HEK293T (cell line): ENCODE measurements around the gene CTNNA2.
"Not testable (repeated sequence)": the region's sequence is repeated elsewhere in the genome, so short reads cannot be mapped to it uniquely, and the experiment has no call there.

Source experiments
- CTCF ChIA-PET: fragments of 350-600 bp; formaldehyde crosslinking; extraction: SDS; loops from one replicate; lab custom pipeline; 2021; ENCODE audit warnings: antibody characterized with exemption, inconsistent platforms; lab: Yijun Ruan, JAX
- POLR2A ChIA-PET: fragments of 350-600 bp; formaldehyde crosslinking; extraction: SDS; loops from one replicate; lab custom pipeline; 2020; ENCODE audit warnings: antibody characterized with exemption, inconsistent platforms; lab: Yijun Ruan, JAX
- DNase-seq: peaks from one replicate; pipeline ENCODE4 v3.0.0; 2012; ENCODE audit warnings: mixed read lengths; ENCODE audit errors: extremely low spot score
- ARNT ChIP-seq: fragments of 450-650 bp; IDR thresholded peaks from 2 replicates; pipeline ENCODE4 v1.6.1; 2017; ENCODE audit warnings: mild to moderate bottlenecking
- BHLHE40 ChIP-seq: fragments of 450-650 bp; IDR thresholded peaks from 2 replicates; pipeline ENCODE4 v1.6.1; 2016; ENCODE audit warnings: mild to moderate bottlenecking, moderate library complexity, borderline replicate concordance
- CTBP1 ChIP-seq: fragments of 450-650 bp; IDR thresholded peaks from 2 replicates; pipeline ENCODE4 v1.6.1; 2016; ENCODE audit warnings: borderline replicate concordance
- ELF4 ChIP-seq: fragments of 450-650 bp; IDR thresholded peaks from 2 replicates; pipeline ENCODE4 v1.6.1; 2017; ENCODE audit warnings: antibody characterized with exemption
- FOXA1 ChIP-seq: fragments of 450-650 bp; IDR thresholded peaks from 2 replicates; pipeline ENCODE4 v1.6.1; 2016; ENCODE audit warnings: mild to moderate bottlenecking
- FOXK2 ChIP-seq: fragments of 450-650 bp; IDR thresholded peaks from 2 replicates; pipeline ENCODE4 v1.6.1; 2016; ENCODE audit warnings: mild to moderate bottlenecking
- FOXM1 ChIP-seq: fragments of 450-650 bp; IDR thresholded peaks from 2 replicates; pipeline ENCODE4 v1.6.1; 2017; ENCODE audit warnings: mild to moderate bottlenecking, borderline replicate concordance
- HDGF ChIP-seq: fragments of 450-650 bp; IDR thresholded peaks from 2 replicates; pipeline ENCODE4 v1.6.1; 2017; ENCODE audit warnings: antibody characterized with exemption, borderline replicate concordance
- L3MBTL2 ChIP-seq: fragments of 450-650 bp; conservative IDR thresholded peaks from 2 replicates; pipeline ENCODE4 v1.6.1; 2016; ENCODE audit warnings: mild to moderate bottlenecking
- LEF1 ChIP-seq: fragments of 450-650 bp; IDR thresholded peaks from 2 replicates; pipeline ENCODE4 v1.6.1; 2017; ENCODE audit warnings: mild to moderate bottlenecking, borderline replicate concordance
- NFRKB ChIP-seq: fragments of 450-650 bp; IDR thresholded peaks from 2 replicates; pipeline ENCODE4 v1.6.1; 2016; ENCODE audit warnings: mild to moderate bottlenecking, moderate library complexity
- PKNOX1 ChIP-seq: fragments of 450-650 bp; IDR thresholded peaks from 2 replicates; pipeline ENCODE4 v1.6.1; 2016
- SP1 ChIP-seq: fragments of 450-650 bp; IDR thresholded peaks from 2 replicates; pipeline ENCODE4 v1.6.1; 2017
- SUZ12 ChIP-seq: fragments of 450-650 bp; IDR thresholded peaks from 2 replicates; pipeline ENCODE4 v1.6.1; 2016; ENCODE audit warnings: mild to moderate bottlenecking
- TARDBP ChIP-seq: fragments of 450-650 bp; IDR thresholded peaks from 2 replicates; pipeline ENCODE4 v1.6.1; 2016
- ZNF384 ChIP-seq: fragments of 450-650 bp; IDR thresholded peaks from 2 replicates; pipeline ENCODE4 v1.6.1; 2016

CTNNA2 gene

GRCh38 chr2:80193566-80193965 is 680.7 kb downstream of the CTNNA2 start:
- ChIA-PET POLR2A (no interaction called here), CTCF (interaction anchor here (0.6 kb wide), 2 partner anchors 27 to 52 kb away, joined by 3 to 7 read pairs; no protein-coding TSS in a partner anchor)
- no peak for DNase-seq
- TF ChIP-seq LEF1: no peak
- no peak for TF ChIP-seq BHLHE40
- no peak for TF ChIP-seq NFRKB
- TF ChIP-seq ARNT: no peak
- TF ChIP-seq HDGF: no peak
- TF ChIP-seq SUZ12: no peak
- TF ChIP-seq ELF4: no peak
- TF ChIP-seq CTBP1: no peak
- TF ChIP-seq L3MBTL2: no peak
- no peak for TF ChIP-seq FOXA1
- no peak for TF ChIP-seq FOXM1
- no peak for TF ChIP-seq FOXK2
- no peak for TF ChIP-seq TARDBP
- TF ChIP-seq PKNOX1: no peak
- no peak for TF ChIP-seq ZNF384
- no peak for TF ChIP-seq SP1

GRCh38 chr2:80195034-80195433 is 682.2 kb downstream of the CTNNA2 start:
- POLR2A ChIA-PET: no interaction called here
- CTCF ChIA-PET: no interaction called here

GRCh38 chr2:80198042-80198441 is 685.2 kb downstream of the CTNNA2 start:
- POLR2A ChIA-PET: no interaction called here
- no peak for DNase-seq
- CTCF ChIA-PET: no interaction called here
- TF ChIP-seq PKNOX1: no peak
- TF ChIP-seq ZNF384: no peak
- TF ChIP-seq NFRKB: no peak
- no peak for TF ChIP-seq LEF1
- TF ChIP-seq FOXA1: no peak
- TF ChIP-seq FOXK2: no peak
- no peak for TF ChIP-seq HDGF
- no peak for TF ChIP-seq TARDBP
- no peak for TF ChIP-seq BHLHE40
- no peak for TF ChIP-seq FOXM1
- TF ChIP-seq SUZ12: no peak

More at GRCh38 chr2:80195034-80195433, 682.2 kb downstream of the CTNNA2 start:
- TF ChIP-seq ELF4: no peak
- no peak for TF ChIP-seq ARNT
- no peak for TF ChIP-seq FOXM1
- TF ChIP-seq SUZ12: no peak
- no peak for DNase-seq

GRCh38 chr2:80199504-80199903 is 686.7 kb downstream of the CTNNA2 start:
- CTCF ChIA-PET: no interaction called here
- POLR2A ChIA-PET: no interaction called here

GRCh38 chr2:80203929-80204328 is 691.1 kb downstream of the CTNNA2 start:
- DNase-seq, POLR2A ChIA-PET, CTCF ChIA-PET: not testable (repeated sequence)

More at GRCh38 chr2:80199504-80199903, 686.7 kb downstream of the CTNNA2 start:
- TF ChIP-seq NFRKB (no peak), PKNOX1 (no peak), LEF1 (no peak), CTBP1 (no peak), ELF4 (no peak), L3MBTL2 (no peak), FOXM1 (no peak), FOXK2 (no peak), ZNF384 (no peak), FOXA1 (no peak), SUZ12 (no peak), ARNT (no peak), HDGF (no peak), SP1 (no peak), TARDBP (no peak), BHLHE40 (no peak)
- no peak for DNase-seq

- ChIA-PET CTCF (no interaction called here), POLR2A (no interaction called here)
- TF ChIP-seq ZNF384 (no peak), NFRKB (no peak), ARNT (no peak), BHLHE40 (no peak), CTBP1 (no peak), TARDBP (no peak), SP1 (no peak), HDGF (no peak), PKNOX1 (no peak), FOXK2 (no peak), FOXM1 (no peak), L3MBTL2 (no peak), SUZ12 (no peak), FOXA1 (no peak), ELF4 (no peak)
- DNase-seq: no peak
Observed at GRCh38 chr2:80205498-80205897, 692.6 kb downstream of the CTNNA2 start.
